ENCODE data around the gene SPOPL. TPM values are rescaled to one million over a fixed set of nuclear protein-coding genes. Genes with fewer than 3 reads are reported as not detected.

Gene SPOPL
- total and polyA plus RNA-seq, 2 of the 4 experiments (the other 2 are of a cell fraction): 4.8 to 20.3 TPM

DNA sequence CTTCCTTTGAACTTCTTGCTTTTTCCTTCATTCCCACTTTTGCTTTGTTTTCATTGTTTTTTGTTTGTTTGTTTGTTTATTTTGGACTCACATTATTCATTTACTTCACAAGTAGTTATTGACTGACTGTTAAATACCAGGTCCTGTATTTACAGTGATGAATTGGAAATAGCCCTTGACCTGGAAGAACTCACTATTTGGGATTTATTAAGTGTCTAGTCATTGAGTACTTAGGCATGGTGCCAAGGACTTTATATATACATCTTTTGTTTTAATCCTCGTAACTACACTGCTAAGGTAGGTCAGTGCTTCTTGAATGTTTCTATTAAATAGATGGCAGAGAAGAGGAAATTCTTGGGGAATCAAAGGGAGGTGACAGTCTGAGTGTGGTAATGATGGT, 11.1 kb downstream of the SPOPL start:
- peaks cover 13% of the 10 kb centered on the region for H4K20me1 ChIP-seq (ENCODE audit: insufficient read depth, low read length)
- no peak overlapping the region for H2BK20ac ChIP-seq (ENCODE audit: low read depth, low read length)
- no peaks in the 10 kb centered on the region for H3K36me3 ChIP-seq (ENCODE audit: control insufficient read depth, insufficient read depth, low read length)
- H2BK15ac ChIP-seq (ENCODE audit: low read depth, low read length): no peak overlapping the region
- no TSS peak for BruUV-seq (replicated peaks)
- DNase-seq (peak; percentile 28), ATAC-seq (ENCODE audit: low read depth) (no peak)
- ChIA-PET POLR2A (ENCODE audit: unreplicated experiment) (no interaction called here), CTCF (no interaction called here)
- no peak overlapping the region for H3K18ac ChIP-seq (ENCODE audit: low read depth, low read length)
- no peak overlapping the region for H4K5ac ChIP-seq (ENCODE audit: low read depth, low read length)
- H3K4ac ChIP-seq (ENCODE audit: low read depth, low read length): no peak overlapping the region
- no peak overlapping the region for H2AFZ ChIP-seq (replicated peaks; ENCODE audit: low read length, poor library complexity)
- no peak overlapping the region for H3K14ac ChIP-seq (replicated peaks; ENCODE audit: low read depth, low read length)
- H3K4me2 ChIP-seq (ENCODE audit: low read depth, low read length): no peak overlapping the region
- H3K4me3 ChIP-seq (ENCODE audit: insufficient read depth, low read depth, low read length): no peak overlapping the region
- TF ChIP-seq CHD1 (IDR thresholded peaks at IDR 0.05; ENCODE audit: low read depth, low read length): no peak
- TF ChIP-seq POLR2A (IDR thresholded peaks at IDR 0.05; ENCODE audit: low read depth, low read length): no peak
- TF ChIP-seq, protein P1, sequence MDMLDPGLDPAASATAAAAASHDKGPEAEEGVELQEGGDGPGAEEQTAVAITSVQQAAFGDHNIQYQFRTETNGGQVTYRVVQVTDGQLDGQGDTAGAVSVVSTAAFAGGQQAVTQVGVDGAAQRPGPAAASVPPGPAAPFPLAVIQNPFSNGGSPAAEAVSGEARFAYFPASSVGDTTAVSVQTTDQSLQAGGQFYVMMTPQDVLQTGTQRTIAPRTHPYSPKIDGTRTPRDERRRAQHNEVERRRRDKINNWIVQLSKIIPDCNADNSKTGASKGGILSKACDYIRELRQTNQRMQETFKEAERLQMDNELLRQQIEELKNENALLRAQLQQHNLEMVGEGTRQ (IDR thresholded peaks at IDR 0.05; ENCODE audit: low read depth, low read length): no peak
- TF ChIP-seq RCOR1 (IDR thresholded peaks at IDR 0.05; ENCODE audit: insufficient replicate concordance, low read length): no peak
- TF ChIP-seq RAD21 (IDR thresholded peaks at IDR 0.05; ENCODE audit: low read length): no peak
- no peak for TF ChIP-seq NFE2L2 (IDR thresholded peaks at IDR 0.05; ENCODE audit: low read depth, low read length)
- H3K27ac ChIP-seq (ENCODE audit: insufficient read depth, low read length): no peak overlapping the region
- H3K9me3 ChIP-seq (ENCODE audit: control insufficient read depth, insufficient read depth, low read length): no peaks in the 10 kb centered on the region
- no peak overlapping the region for H3K23ac ChIP-seq (ENCODE audit: low read depth, low read length)
- peaks cover 4% of the 10 kb centered on the region; the same call in 1 of the 2 replicates for H3K9me1 ChIP-seq (ENCODE audit: insufficient read depth, low read length)
- H2AK5ac ChIP-seq (ENCODE audit: low read depth, low read length): no peak overlapping the region
- H4K91ac ChIP-seq (ENCODE audit: insufficient read depth, low read depth, low read length): no peak overlapping the region
- H3K79me1 ChIP-seq (ENCODE audit: low read depth in 1 of 2, low read length in 2 of 2): peaks cover 24 to 37% of the 10 kb centered on the region in 2 experiments
- no peak overlapping the region for H4K8ac ChIP-seq (ENCODE audit: low read depth in 2 of 2, low read length in 2 of 2)
- no peaks in the 10 kb centered on the region for H3K27me3 ChIP-seq (ENCODE audit: control insufficient read depth, insufficient read depth, low read length)
- no peak overlapping the region for H2AK9ac ChIP-seq (replicated peaks; ENCODE audit: low read depth, low read length, poor library complexity)
- intact Hi-C loops (cut with micrococcal nuclease) (no loop called here), in situ Hi-C loops (cut with MboI; ENCODE audit: low sequenced_read_pairs) (no loop called here), dilution Hi-C loops (cut with HindIII; ENCODE audit: low sequenced_read_pairs, unreplicated experiment) (no loop called here)
- H2BK120ac ChIP-seq (ENCODE audit: low read depth, low read length): no peak overlapping the region
- no peak overlapping the region for H2BK5ac ChIP-seq (ENCODE audit: low read depth, low read length, poor library complexity, severe bottlenecking)
- H3K4me1 ChIP-seq (ENCODE audit: control insufficient read depth, insufficient read depth, low read length): peaks cover 4% of the 10 kb centered on the region; the same call in 1 of the 2 replicates
- H3K56ac ChIP-seq (ENCODE audit: extremely low read depth, insufficient read depth, low read length): no peak overlapping the region
- H3K9ac ChIP-seq (ENCODE audit: low read depth, low read length): no peak overlapping the region
- WGBS, 2 experiments (ENCODE audit: extremely low coverage in 2 of 2, insufficient read length in 1 of 2): no CpG with 5 or more reads among the region's 1 CpG
